ENCODE measurements around the gene KIAA1328. TPM values are rescaled to one million over a fixed set of nuclear protein-coding genes. Genes with fewer than 3 reads are reported as not detected.

Gene KIAA1328
- total RNA-seq, 1 experiment from 2014 or later: 4.9 TPM

GRCh38 chr18:37160038-37160820, 331.3 kb downstream of the KIAA1328 start:
- POLR2A ChIA-PET: no interaction called here
- Mint-ChIP-seq H3K4me3 (ENCODE audit: unreplicated experiment) (no peak overlapping the region), H3K9me3 (ENCODE audit: unreplicated experiment) (no peaks in the 10 kb centered on the region), H3K36me3 (ENCODE audit: insufficient read depth, unreplicated experiment) (no peaks in the 10 kb centered on the region), H3K27me3 (ENCODE audit: insufficient read depth, unreplicated experiment) (no peaks in the 10 kb centered on the region), H3K4me1 (ENCODE audit: low read depth, unreplicated experiment) (no peaks in the 10 kb centered on the region), H3K27ac (ENCODE audit: unreplicated experiment) (no peak overlapping the region)
- TF ChIP-seq, protein P1, sequence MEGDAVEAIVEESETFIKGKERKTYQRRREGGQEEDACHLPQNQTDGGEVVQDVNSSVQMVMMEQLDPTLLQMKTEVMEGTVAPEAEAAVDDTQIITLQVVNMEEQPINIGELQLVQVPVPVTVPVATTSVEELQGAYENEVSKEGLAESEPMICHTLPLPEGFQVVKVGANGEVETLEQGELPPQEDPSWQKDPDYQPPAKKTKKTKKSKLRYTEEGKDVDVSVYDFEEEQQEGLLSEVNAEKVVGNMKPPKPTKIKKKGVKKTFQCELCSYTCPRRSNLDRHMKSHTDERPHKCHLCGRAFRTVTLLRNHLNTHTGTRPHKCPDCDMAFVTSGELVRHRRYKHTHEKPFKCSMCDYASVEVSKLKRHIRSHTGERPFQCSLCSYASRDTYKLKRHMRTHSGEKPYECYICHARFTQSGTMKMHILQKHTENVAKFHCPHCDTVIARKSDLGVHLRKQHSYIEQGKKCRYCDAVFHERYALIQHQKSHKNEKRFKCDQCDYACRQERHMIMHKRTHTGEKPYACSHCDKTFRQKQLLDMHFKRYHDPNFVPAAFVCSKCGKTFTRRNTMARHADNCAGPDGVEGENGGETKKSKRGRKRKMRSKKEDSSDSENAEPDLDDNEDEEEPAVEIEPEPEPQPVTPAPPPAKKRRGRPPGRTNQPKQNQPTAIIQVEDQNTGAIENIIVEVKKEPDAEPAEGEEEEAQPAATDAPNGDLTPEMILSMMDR (IDR thresholded peaks at IDR 0.05; ENCODE audit: insufficient read depth in 1 of 2, low read depth in 1 of 2, low read length in 1 of 2, severe bottlenecking in 1 of 2, unreplicated experiment in 1 of 2): no peak
- H3K4me3 ChIP-seq (ENCODE audit: low read depth, low read length): no peak overlapping the region
- no TSS peak for BruUV-seq (replicated peaks)
- H3K27me3 ChIP-seq (replicated peaks; ENCODE audit: control insufficient read depth, insufficient read depth, low read length): no peaks in the 10 kb centered on the region
- DNase-seq: no peak
- no peaks in the 10 kb centered on the region for H3K36me3 ChIP-seq (ENCODE audit: control insufficient read depth, insufficient read depth, low read length)
- no peaks in the 10 kb centered on the region for H3K4me1 ChIP-seq
- H3K9me3 ChIP-seq: no peaks in the 10 kb centered on the region
- intact Hi-C loops (cut with micrococcal nuclease; ENCODE audit: unreplicated experiment): no loop called here
- CTCF ChIA-PET: no interaction called here

DNA sequence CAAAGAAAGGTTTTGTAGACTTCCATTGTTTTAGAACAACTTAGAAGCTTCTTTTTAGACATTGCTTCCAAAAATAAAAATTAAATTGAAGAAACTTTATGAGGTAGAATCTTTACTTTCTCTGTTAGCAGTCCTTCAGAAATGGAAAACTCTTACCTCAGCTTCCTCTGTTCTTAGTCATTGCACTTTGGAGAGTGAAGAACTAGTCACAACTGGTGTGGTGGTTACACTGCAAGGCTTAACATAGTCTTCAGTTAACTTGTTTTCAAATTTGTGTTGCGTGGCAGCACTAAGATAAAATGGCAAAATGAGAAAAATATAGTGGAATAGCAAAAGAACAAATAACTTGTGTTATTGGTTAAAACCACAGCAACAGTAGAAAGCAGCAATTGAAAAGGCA, 332.6 kb downstream of the KIAA1328 start:
- no peaks in the 10 kb centered on the region for H3K27me3 ChIP-seq (replicated peaks; ENCODE audit: control insufficient read depth, insufficient read depth, low read length)
- no peak overlapping the region for H3K4me3 ChIP-seq (ENCODE audit: low read depth, low read length)
- no peak overlapping the region for H3K4me3 Mint-ChIP-seq (ENCODE audit: unreplicated experiment)
- no peaks in the 10 kb centered on the region for H3K9me3 ChIP-seq
- ChIA-PET CTCF (no interaction called here), POLR2A (no interaction called here)
- no TSS peak for BruUV-seq (replicated peaks)
- TF ChIP-seq, protein P1 (IDR thresholded peaks at IDR 0.05; ENCODE audit: insufficient read depth in 1 of 2, low read depth in 1 of 2, low read length in 1 of 2, severe bottlenecking in 1 of 2, unreplicated experiment in 1 of 2): no peak
- no peaks in the 10 kb centered on the region for H3K36me3 ChIP-seq (ENCODE audit: control insufficient read depth, insufficient read depth, low read length)
- no peaks in the 10 kb centered on the region for H3K27me3 Mint-ChIP-seq (ENCODE audit: insufficient read depth, unreplicated experiment)
- no peaks in the 10 kb centered on the region for H3K4me1 Mint-ChIP-seq (ENCODE audit: low read depth, unreplicated experiment)
- intact Hi-C loops (cut with micrococcal nuclease; ENCODE audit: unreplicated experiment): no loop called here
- DNase-seq: no peak
- H3K4me1 ChIP-seq: no peaks in the 10 kb centered on the region
- no peaks in the 10 kb centered on the region for H3K9me3 Mint-ChIP-seq (ENCODE audit: unreplicated experiment)
- H3K36me3 Mint-ChIP-seq (ENCODE audit: insufficient read depth, unreplicated experiment): no peaks in the 10 kb centered on the region
- H3K27ac Mint-ChIP-seq (ENCODE audit: unreplicated experiment): no peak overlapping the region

GRCh38 chr18:37162551-37162950, 333.6 kb downstream of the KIAA1328 start:
- intact Hi-C loops (cut with micrococcal nuclease; ENCODE audit: unreplicated experiment): no loop called here
- TF ChIP-seq, protein P1 (IDR thresholded peaks at IDR 0.05; ENCODE audit: insufficient read depth in 1 of 2, low read depth in 1 of 2, low read length in 1 of 2, severe bottlenecking in 1 of 2, unreplicated experiment in 1 of 2): no peak
- no peaks in the 10 kb centered on the region for H3K27me3 Mint-ChIP-seq (ENCODE audit: insufficient read depth, unreplicated experiment)
- no peak for DNase-seq
- CTCF ChIA-PET: no interaction called here
- Histone ChIP-seq H3K4me3 (ENCODE audit: low read depth, low read length) (no peak overlapping the region), H3K4me1 (no peaks in the 10 kb centered on the region), H3K9me3 (no peaks in the 10 kb centered on the region), H3K36me3 (ENCODE audit: control insufficient read depth, insufficient read depth, low read length) (no peaks in the 10 kb centered on the region), H3K27me3 (replicated peaks; ENCODE audit: control insufficient read depth, insufficient read depth, low read length) (no peaks in the 10 kb centered on the region)
- POLR2A ChIA-PET: no interaction called here
- no peak overlapping the region for H3K27ac Mint-ChIP-seq (ENCODE audit: unreplicated experiment)
- H3K4me3 Mint-ChIP-seq (ENCODE audit: unreplicated experiment): no peak overlapping the region
- no TSS peak for BruUV-seq (replicated peaks)
- no peaks in the 10 kb centered on the region for H3K9me3 Mint-ChIP-seq (ENCODE audit: unreplicated experiment)
- no peaks in the 10 kb centered on the region for H3K4me1 Mint-ChIP-seq (ENCODE audit: low read depth, unreplicated experiment)
- no peaks in the 10 kb centered on the region for H3K36me3 Mint-ChIP-seq (ENCODE audit: insufficient read depth, unreplicated experiment)

All from Caco-2 (cell line).